ENCODE results near the gene PRADC1.

DNA sequence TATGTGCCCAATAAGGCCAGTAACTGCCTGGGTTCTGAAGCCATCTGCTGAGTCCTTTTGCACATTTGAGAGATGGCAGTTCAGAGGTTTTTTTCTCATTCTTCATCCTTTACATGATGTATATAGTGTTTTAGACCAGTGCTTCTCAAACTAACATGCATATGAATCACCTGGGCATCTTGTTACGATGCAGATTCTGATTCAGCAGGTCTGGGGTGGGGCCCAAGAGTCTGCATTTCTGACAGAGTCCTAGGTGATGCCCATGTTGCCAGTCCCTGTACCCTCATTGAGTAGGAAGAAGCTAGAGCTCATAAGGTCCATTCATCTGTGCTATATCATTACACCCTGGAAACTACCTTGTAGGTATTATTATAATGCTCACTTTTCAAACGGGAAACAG is 15.2 kb downstream of the PRADC1 start:
- TF ChIP-seq, protein P1, sequence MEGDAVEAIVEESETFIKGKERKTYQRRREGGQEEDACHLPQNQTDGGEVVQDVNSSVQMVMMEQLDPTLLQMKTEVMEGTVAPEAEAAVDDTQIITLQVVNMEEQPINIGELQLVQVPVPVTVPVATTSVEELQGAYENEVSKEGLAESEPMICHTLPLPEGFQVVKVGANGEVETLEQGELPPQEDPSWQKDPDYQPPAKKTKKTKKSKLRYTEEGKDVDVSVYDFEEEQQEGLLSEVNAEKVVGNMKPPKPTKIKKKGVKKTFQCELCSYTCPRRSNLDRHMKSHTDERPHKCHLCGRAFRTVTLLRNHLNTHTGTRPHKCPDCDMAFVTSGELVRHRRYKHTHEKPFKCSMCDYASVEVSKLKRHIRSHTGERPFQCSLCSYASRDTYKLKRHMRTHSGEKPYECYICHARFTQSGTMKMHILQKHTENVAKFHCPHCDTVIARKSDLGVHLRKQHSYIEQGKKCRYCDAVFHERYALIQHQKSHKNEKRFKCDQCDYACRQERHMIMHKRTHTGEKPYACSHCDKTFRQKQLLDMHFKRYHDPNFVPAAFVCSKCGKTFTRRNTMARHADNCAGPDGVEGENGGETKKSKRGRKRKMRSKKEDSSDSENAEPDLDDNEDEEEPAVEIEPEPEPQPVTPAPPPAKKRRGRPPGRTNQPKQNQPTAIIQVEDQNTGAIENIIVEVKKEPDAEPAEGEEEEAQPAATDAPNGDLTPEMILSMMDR (conservative IDR thresholded peaks at IDR 0.05; ENCODE audit: low read depth in 2 of 2) = no peak
- TF ChIP-seq POLR2AphosphoS5 (IDR thresholded peaks at IDR 0.05; ENCODE audit: low read depth) (no peak), EZH2phosphoT487 (IDR thresholded peaks at IDR 0.05; ENCODE audit: unreplicated experiment) (no peak), EZH2 (IDR thresholded peaks at IDR 0.05; ENCODE audit: low read depth, unreplicated experiment) (no peak), JUNB (IDR thresholded peaks at IDR 0.05; ENCODE audit: unreplicated experiment) (no peak), NANOG (IDR thresholded peaks at IDR 0.05; ENCODE audit: borderline replicate concordance) (no peak)
- TF ChIP-seq, protein P2, sequence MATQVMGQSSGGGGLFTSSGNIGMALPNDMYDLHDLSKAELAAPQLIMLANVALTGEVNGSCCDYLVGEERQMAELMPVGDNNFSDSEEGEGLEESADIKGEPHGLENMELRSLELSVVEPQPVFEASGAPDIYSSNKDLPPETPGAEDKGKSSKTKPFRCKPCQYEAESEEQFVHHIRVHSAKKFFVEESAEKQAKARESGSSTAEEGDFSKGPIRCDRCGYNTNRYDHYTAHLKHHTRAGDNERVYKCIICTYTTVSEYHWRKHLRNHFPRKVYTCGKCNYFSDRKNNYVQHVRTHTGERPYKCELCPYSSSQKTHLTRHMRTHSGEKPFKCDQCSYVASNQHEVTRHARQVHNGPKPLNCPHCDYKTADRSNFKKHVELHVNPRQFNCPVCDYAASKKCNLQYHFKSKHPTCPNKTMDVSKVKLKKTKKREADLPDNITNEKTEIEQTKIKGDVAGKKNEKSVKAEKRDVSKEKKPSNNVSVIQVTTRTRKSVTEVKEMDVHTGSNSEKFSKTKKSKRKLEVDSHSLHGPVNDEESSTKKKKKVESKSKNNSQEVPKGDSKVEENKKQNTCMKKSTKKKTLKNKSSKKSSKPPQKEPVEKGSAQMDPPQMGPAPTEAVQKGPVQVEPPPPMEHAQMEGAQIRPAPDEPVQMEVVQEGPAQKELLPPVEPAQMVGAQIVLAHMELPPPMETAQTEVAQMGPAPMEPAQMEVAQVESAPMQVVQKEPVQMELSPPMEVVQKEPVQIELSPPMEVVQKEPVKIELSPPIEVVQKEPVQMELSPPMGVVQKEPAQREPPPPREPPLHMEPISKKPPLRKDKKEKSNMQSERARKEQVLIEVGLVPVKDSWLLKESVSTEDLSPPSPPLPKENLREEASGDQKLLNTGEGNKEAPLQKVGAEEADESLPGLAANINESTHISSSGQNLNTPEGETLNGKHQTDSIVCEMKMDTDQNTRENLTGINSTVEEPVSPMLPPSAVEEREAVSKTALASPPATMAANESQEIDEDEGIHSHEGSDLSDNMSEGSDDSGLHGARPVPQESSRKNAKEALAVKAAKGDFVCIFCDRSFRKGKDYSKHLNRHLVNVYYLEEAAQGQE (IDR thresholded peaks at IDR 0.05; ENCODE audit: unreplicated experiment) = no peak

Data from GM23338 (cell line).